GM19193 (cell line): Measurements from ENCODE around the gene SCYGR6.

Source experiments
- POLR2A ChIP-seq: IDR thresholded peaks from 4 replicates; pipeline ENCODE4 v1.6.1; 2011; ENCODE audit not compliant: insufficient read depth, insufficient read length; ENCODE audit errors: extremely low read depth

SCYGR6 gene, protein sequence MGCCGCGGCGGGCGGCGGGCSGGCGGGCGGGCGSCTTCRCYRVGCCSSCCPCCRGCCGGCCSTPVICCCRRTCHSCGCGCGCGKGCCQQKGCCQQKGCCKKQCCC

GRCh38 chr2:227724394-227725039, at the start of gene SCYGR6:
Gene SCYGR6 (minus strand): TSS chr2:227724757. CDS start chr2:227724757, 0 bp downstream.
- TF ChIP-seq POLR2A = no peak

GRCh38 chr2:227774011-227774624, 49.6 kb upstream of the SCYGR6 start:
- no peak for TF ChIP-seq POLR2A

- no peak for TF ChIP-seq POLR2A
Observed at GRCh38 chr2:227772932-227773331, 48.4 kb upstream of the SCYGR6 start.

DNA sequence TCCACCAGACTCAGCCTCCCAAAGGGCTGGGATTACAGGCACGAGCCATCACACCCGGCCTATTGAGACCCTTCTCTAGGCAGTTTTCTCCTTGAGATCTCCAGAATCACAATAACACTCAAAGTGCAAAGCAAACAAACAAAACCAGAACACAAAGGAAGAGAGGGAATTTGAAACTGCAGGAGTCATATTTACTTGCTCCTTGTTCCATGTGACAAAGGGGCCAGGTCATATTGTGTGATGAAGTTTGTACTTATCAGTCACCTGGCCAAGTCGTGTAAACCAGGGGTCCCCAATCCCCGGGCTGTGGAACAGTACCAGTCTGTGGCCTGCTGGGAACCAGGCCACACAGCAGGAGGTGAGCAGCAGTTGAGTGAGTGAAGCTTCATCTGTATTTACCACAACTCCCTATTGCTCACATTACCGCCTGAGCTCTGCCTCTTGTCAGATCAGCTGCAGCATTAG, 47.7 kb upstream of the SCYGR6 start:
- no peak for TF ChIP-seq POLR2A

DNA sequence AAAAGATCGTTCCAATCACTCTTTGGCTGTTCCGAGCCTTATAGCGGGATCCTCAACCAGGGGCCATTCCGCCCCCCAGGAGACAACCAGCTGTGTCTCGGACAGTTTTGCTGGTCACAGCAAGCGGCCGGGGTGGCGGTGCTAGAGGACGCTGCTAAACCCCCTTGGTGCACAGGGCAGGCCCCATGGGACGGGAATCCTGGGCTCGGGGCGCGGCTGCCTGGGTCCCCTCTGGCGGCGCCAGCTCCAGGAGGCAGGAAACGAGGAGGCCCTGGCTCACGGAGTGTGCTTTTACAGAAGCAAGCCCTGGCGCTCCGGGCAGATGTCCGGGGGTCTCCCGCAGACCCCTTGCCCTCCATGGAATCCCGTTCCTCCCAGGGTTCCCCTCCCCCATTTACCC, 43.3 kb upstream of the SCYGR6 start:
- no peak for TF ChIP-seq POLR2A

- TF ChIP-seq POLR2A = no peak
Observed at GRCh38 chr2:227766373-227766883, 41.9 kb upstream of the SCYGR6 start.

GRCh38 chr2:227765788-227766372, 41.3 kb upstream of the SCYGR6 start:
- no peak for TF ChIP-seq POLR2A

DNA sequence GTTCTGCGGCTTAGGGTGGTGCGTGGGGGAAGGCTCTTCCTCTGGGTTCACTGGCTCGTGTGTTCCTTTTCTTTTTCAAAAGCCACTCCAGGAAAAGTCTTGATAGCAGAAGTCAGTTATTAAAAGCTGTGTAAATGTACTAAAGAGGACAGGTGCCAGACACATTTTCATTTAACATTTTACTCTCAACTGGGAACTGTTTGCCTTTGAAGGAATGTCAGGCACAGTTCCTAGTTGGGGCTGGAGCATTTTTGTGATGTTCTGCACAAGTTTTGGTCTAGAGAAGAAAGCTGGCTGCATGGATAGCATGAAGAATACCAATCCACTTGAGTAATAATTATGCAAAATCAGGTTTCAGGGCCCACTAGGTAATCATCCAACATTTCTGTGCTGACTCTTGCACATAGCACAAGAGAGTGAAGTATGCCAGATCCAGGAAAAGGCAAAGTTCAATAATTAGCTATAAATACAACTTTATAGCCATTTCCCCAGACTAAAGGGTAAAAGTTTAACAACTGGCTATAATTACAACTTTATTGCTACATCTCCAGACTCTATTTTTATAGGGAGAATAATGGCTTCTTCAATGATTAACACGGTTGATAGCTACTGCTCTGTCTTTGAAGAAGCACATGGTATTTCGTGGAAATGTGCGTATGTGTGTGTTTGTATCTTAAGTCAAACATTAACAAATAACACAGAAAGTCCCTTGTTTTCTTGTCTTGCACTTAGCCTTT, 37.4 kb upstream of the SCYGR6 start:
- no peak for TF ChIP-seq POLR2A

DNA sequence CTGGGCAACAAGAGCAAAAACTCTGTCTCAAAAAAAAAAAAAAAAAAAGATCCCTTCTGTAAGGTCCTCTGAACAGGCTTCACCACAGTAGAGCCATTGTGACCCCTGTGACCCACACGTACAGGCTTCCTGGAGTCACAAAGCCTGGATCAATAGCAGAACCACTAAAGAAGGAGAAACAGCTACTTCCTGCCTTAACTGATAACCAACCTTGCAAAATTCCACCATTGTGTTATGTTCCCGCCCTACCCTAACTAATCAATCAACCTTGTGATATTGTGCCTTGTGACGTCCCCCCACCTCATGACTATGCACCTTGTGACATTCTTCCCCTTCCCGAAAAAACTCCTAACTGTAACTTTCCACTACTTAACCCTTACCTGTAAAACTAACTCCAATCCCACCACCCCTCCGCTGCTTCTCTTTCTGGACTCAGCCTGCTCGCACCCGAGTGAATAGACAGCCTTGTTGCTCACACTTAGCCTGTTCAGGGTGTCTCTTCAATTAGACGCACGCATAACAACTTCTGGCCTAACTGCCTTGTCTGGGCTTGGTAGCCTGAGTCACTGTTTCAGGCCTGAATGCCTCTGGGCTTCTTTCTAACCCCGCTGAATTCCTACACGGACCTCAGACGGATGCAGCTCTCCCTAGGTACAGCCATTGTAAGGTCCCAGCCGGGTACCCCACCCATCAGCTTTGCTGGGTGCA, 35.0 kb upstream of the SCYGR6 start:
- TF ChIP-seq POLR2A = no peak

DNA sequence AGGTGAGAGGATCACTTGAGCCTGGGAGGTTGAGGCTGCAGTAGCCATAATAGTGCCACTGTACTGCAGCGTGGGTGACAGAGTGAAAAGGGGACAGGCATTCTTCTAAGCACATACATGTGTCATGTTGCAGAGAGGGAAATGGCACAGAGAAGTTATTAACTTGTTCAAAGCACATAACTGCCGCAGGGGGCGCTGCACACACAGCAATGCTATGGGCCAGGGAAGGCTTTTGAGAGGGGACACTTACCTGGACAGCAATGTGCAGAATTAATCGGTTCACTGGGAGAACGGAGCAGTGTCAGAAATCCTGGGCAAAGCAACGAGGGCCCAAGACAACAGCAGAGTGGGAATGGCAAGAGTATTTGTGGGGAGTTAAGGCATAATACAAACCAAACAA, 23.5 kb upstream of the SCYGR6 start:
- no peak for TF ChIP-seq POLR2A

DNA sequence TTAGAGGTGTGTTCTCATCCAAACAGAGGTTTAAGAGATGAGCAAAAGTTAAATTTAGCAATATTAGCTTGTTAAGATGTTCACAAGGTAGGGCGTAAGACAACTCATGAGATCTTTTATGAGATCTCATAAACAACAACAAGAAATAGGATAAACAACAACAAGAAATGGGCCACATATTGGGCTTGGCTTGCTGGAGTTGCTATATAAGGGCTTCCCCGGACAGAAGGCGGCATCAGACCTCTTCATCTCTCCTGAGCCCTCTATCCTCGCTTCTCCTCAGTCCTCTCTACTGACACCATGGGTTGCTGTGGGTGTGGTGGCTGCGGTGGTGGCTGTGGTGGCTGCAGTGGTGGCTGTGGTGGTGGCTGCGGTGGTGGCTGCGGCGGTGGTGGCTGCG, 21.0 kb upstream of the SCYGR6 start, which contains the start of gene SCYGR8:
Gene SCYGR8 (plus strand): TSS at position 301 of the 400 bp plus-strand sequence. CDS start 0 bp downstream, at position 301.
- no peak for TF ChIP-seq POLR2A

DNA sequence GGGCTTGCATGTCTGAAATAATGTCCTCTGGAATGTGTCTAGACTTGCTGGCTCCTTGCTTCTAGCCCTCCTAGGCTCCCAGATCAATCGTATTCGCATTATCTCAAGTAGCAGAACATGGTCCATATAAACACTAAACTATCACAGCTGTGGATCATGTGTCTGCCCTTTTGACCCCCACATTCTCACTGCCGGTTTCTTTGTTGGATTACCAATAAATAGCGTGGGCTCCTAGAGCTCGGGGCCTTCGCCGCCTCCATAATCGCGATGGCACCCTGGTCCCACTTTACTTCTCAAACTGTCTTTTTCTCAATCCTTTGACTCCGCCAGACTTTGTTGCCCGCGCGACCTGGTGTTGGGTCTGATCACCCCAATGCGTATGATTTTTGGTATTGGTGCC, 14.8 kb upstream of the SCYGR6 start:
- TF ChIP-seq POLR2A = no peak

DNA sequence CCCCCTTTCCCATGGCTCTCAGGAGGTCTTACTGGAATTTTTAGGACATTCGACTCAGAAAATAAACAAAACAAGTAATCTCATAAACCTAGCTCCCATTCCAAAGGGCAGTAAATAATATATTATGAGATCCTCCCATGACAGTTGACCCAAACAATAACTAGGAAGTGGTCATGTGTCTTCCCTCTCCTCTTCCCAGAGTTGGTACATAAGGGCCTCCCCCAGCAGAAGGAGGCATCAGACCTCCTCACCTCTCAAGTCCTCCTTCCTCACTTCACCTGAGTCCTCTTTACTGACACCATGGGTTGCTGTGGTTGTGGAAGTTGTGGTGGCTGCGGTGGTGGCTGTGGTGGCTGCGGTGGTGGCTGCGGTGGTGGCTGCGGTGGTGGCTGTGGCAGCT, 3.5 kb upstream of the SCYGR6 start, which contains the start of gene SCYGR7:
Gene SCYGR7 (plus strand): TSS at position 301 of the 400 bp plus-strand sequence. CDS start 0 bp downstream, at position 301.
- TF ChIP-seq POLR2A = no peak

GRCh38 chr2:227720680-227721079, 3.9 kb downstream of the SCYGR6 start:
- TF ChIP-seq POLR2A = no peak

DNA sequence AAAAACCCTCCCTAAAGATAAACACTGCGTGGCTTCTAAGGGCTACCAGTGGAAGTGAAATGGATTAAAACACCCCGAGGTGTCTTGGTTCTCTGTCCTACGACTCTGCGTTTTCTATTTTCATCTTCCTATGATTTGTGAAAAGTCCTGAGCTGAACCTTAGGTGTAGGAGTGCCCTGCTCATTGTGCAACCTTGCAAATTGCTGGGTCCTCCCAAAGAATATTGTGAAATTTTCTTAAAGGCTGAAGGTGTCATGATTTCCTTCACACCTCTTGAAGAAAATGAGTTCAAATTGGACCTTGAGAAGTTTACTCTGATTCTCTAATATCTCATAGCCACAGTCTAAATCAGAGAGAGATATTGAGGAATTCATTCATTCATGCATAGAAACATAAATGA, 4.9 kb downstream of the SCYGR6 start:
- TF ChIP-seq POLR2A = no peak
